Activated CD4-positive, alpha-beta memory T cell treated with anti-CD3 and anti-CD28 coated beads for 36 hours (primary cell): Measurements from ENCODE around the gene POU3F3. TPM values are rescaled to one million over a fixed set of nuclear protein-coding genes. Genes with fewer than 3 reads are reported as not detected.

Experiments
- CTCF ChIA-PET: fragments of 350-600 bp; sonication (Branson Sonifier 250); formaldehyde crosslinking; loops from one replicate; lab custom pipeline; 2021; ENCODE audit warnings: antibody characterized with exemption, inconsistent platforms; lab: Charles Lee
- POLR2A ChIA-PET: fragments of 350-600 bp; sonication (Branson Sonifier 250); formaldehyde crosslinking; loops from one replicate; lab custom pipeline; 2021; ENCODE audit warnings: antibody characterized with exemption; lab: Charles Lee
- DNase-seq: peaks from one replicate; pipeline ENCODE4 v3.0.0-alpha.2; 2020
- H3K27ac Mint-ChIP-seq: one replicate; pipeline ENCODE4 v1.8.0; 2021; ENCODE audit warnings: mixed read lengths
- H3K27me3 Mint-ChIP-seq: one replicate; pipeline ENCODE4 v1.8.0; 2021; ENCODE audit warnings: mixed read lengths
- H3K36me3 Mint-ChIP-seq: one replicate; pipeline ENCODE4 v1.8.0; 2021; ENCODE audit warnings: mixed read lengths
- H3K4me1 Mint-ChIP-seq: one replicate; pipeline ENCODE4 v1.8.0; 2021; ENCODE audit warnings: low read depth, mixed read lengths
- H3K4me3 Mint-ChIP-seq: one replicate; pipeline ENCODE4 v1.8.0; 2021; ENCODE audit warnings: mild to moderate bottlenecking, mixed read lengths
- H3K9me3 Mint-ChIP-seq: one replicate; pipeline ENCODE4 v1.8.0; 2021; ENCODE audit warnings: mixed read lengths
- intact Hi-C: fragments of 100-400 bp; cut with micrococcal nuclease; formaldehyde crosslinking; loops from one replicate; pipeline ENCODE4 v1.15.1; 2023
- total RNA-seq, 2 experiments: library from RNA; stranded (reverse); gene quantifications; one replicate each; pipeline ENCODE4 v1.2.3, GENCODE V29; 2021

POU3F3 gene
- total RNA-seq, 2 experiments from 2014 or later: not detected

- H3K9me3 Mint-ChIP-seq: peaks cover 2% of the 10 kb centered on the region
These were observed 4.4 kb downstream of the POU3F3 start for GRCh38 chr2:104858006-104858978.

DNA sequence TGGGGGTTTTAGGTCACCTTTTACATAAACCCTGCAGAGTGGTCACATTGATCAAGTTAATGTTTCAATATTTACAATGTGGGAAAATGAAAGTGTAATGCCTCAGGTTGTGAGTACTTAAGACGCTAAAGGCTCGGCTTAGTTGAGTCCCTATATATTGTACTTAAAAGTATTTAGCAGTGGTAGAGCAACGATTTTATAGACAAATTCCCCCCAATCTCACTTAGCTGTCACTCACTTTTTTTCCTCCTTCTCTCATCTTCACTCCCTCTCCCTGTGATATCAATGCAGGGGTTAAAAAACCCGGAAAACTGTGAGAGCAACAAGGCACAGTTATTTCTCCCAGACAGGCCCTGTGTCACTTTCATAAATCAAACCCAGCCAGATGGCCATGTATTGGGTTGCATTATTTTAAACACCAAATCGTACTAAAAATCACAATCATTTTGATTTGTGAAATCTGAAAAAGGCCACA lies 5.4 kb downstream of the POU3F3 start:
- Mint-ChIP-seq H3K4me3 (no peak overlapping the region), H3K27me3 (peaks cover 66% of the 10 kb centered on the region), H3K27ac (no peak overlapping the region), H3K9me3 (peaks cover 2% of the 10 kb centered on the region), H3K4me1 (peaks cover 18% of the 10 kb centered on the region), H3K36me3 (peaks cover 7% of the 10 kb centered on the region)
- no peak for DNase-seq
- intact Hi-C loops: no loop called here
- ChIA-PET POLR2A (no interaction called here), CTCF (interaction anchor here (4.9 kb wide), 1 partner anchor 9 kb away, joined by 19 read pairs; no protein-coding TSS in a partner anchor)

More at GRCh38 chr2:104858006-104858978, 4.4 kb downstream of the POU3F3 start:
- Mint-ChIP-seq H3K36me3 (peaks cover 8% of the 10 kb centered on the region), H3K4me1 (peaks cover 26% of the 10 kb centered on the region), H3K27me3 (peaks cover 65% of the 10 kb centered on the region), H3K4me3 (no peak overlapping the region), H3K27ac (no peak overlapping the region)
- intact Hi-C loops: no loop called here
- ChIA-PET CTCF (interaction anchor here (4.9 kb wide), 1 partner anchor 8 kb away, joined by 19 read pairs; no protein-coding TSS in a partner anchor), POLR2A (no interaction called here)
- no peak for DNase-seq

DNA sequence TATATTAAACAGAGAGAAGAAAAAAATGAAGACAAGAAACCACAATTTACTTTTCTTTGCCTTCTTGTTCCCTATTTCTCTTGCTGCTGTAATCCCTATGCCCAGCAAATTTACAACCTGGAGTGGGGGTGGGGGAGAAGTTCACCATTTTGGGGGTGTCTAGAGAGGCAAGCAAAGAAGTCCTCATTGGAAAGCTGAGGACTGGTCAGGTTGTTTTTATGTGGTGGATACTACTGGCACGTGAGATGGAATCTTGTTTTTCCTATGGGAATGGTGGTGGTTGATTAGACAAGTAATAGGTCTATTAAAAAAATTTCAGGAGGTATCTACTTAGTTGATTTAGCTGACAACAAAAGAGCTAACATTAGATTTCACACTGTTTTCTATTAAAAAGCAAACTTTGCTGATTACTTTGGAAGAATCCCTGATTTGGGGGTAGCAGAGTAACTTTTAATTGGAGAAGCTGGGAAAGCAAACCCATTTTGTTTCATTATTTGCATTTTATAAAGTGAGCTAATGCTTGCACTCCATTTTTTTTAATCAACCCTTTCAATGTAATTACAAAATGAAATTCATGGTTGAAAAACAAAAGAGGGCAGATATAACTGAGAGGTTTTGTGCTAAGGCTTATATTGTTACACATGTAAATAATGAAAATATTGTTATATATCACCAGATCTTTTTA lies 6.0 kb downstream of the POU3F3 start:
- ChIA-PET POLR2A (no interaction called here), CTCF (interaction anchor here (0.7 to 4.9 kb wide), 2 partner anchors 10 to 13 kb away, joined by 3 to 19 read pairs; no protein-coding TSS in a partner anchor)
- no peak for DNase-seq
- no peak overlapping the region for H3K4me3 Mint-ChIP-seq
- no peak overlapping the region for H3K27ac Mint-ChIP-seq
- peaks cover 2% of the 10 kb centered on the region for H3K9me3 Mint-ChIP-seq
- H3K36me3 Mint-ChIP-seq: peaks cover 3% of the 10 kb centered on the region
- intact Hi-C loops: no loop called here
- H3K4me1 Mint-ChIP-seq: peaks cover 13% of the 10 kb centered on the region
- H3K27me3 Mint-ChIP-seq: peaks cover 65% of the 10 kb centered on the region

GRCh38 chr2:104860451-104860790 lies 6.5 kb downstream of the POU3F3 start:
- Mint-ChIP-seq H3K36me3 (peaks cover 3% of the 10 kb centered on the region), H3K4me1 (peaks cover 13% of the 10 kb centered on the region), H3K9me3 (peaks cover 2% of the 10 kb centered on the region), H3K4me3 (no peak overlapping the region), H3K27me3 (peaks cover 68% of the 10 kb centered on the region), H3K27ac (no peak overlapping the region)
- ChIA-PET CTCF (interaction anchor here (0.7 to 4.9 kb wide), 2 partner anchors 10 to 14 kb away, joined by 3 to 19 read pairs; no protein-coding TSS in a partner anchor), POLR2A (no interaction called here)
- no peak for DNase-seq
- intact Hi-C loops: no loop called here

GRCh38 chr2:104861351-104862057 lies 7.6 kb downstream of the POU3F3 start:
- H3K27ac Mint-ChIP-seq: no peak overlapping the region
- POLR2A ChIA-PET: no interaction called here
- DNase-seq: no peak
- intact Hi-C loops: no loop called here
- peaks cover 76% of the 10 kb centered on the region for H3K27me3 Mint-ChIP-seq
- H3K4me1 Mint-ChIP-seq: peaks cover 10% of the 10 kb centered on the region
- H3K36me3 Mint-ChIP-seq: peaks cover 3% of the 10 kb centered on the region
- no peak overlapping the region for H3K4me3 Mint-ChIP-seq
- peaks cover 2% of the 10 kb centered on the region for H3K9me3 Mint-ChIP-seq
- CTCF ChIA-PET: interaction anchor here (4.9 kb wide), 1 partner anchor 11 kb away, joined by 19 read pairs; no protein-coding TSS in a partner anchor

GRCh38 chr2:104862058-104862941 lies 8.4 kb downstream of the POU3F3 start:
- Mint-ChIP-seq H3K36me3 (peaks cover 3% of the 10 kb centered on the region), H3K4me3 (peak overlapping the region; percentile 23), H3K9me3 (peaks cover 2% of the 10 kb centered on the region), H3K4me1 (peaks cover 7% of the 10 kb centered on the region), H3K27ac (no peak overlapping the region), H3K27me3 (peaks cover 75% of the 10 kb centered on the region)
- no peak for DNase-seq
- CTCF ChIA-PET: interaction anchor here (4.9 kb wide), 1 partner anchor 12 kb away, joined by 19 read pairs; no protein-coding TSS in a partner anchor
- POLR2A ChIA-PET: no interaction called here
- intact Hi-C loops: no loop called here

- Mint-ChIP-seq H3K27ac (no peak overlapping the region), H3K36me3 (peaks cover 3% of the 10 kb centered on the region), H3K4me1 (peaks cover 4% of the 10 kb centered on the region), H3K27me3 (peaks cover 77% of the 10 kb centered on the region), H3K9me3 (peaks cover 2% of the 10 kb centered on the region), H3K4me3 (no peak overlapping the region)
- CTCF ChIA-PET: interaction anchor here (4.9 kb wide), 1 partner anchor 13 kb away, joined by 19 read pairs; no protein-coding TSS in a partner anchor
- POLR2A ChIA-PET: no interaction called here
- no peak for DNase-seq
- intact Hi-C loops: no loop called here
These were observed 9.2 kb downstream of the POU3F3 start for GRCh38 chr2:104863146-104863467.

DNA sequence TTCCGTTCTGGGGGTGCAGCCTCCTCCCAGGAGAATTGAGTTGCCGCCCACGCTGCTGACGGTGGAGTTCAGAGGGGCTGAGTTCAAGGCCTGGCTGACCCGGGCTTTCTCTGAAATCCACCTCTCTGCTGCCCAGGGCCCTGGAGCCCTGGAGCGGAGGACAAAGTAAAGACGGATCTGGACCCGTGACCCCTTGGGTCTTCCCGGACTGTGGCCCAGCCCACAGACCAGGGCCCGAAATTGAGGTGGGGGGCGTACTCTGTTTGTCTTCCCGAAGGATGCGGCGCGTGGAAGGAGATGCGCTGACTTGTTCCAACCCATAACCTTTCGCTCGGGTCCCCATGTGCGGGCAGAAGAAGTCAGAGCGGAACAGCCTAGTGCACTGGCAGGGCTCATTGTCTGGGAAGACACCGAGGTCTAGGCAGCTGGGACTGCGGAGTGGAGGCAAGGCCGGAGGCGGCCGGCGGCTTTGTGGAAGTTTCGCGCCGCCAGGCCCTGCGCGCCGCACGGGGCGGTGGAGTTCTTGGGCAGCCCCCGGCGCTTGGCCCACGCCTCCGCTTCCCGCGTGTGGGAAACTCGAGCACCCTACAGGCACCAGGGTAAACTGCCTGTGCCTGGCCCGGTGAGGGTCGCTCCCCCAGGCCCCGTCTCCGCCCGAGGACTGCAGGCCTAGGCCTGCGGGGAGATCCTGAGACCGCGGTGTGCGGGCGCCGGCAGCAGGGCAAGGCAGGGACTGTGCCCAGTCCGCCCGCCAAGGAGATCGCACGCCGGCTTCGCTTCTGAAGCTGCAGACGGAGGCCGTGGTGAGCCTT lies 9.8 kb downstream of the POU3F3 start:
- H3K4me3 Mint-ChIP-seq: no peak overlapping the region
- ChIA-PET POLR2A (no interaction called here), CTCF (interaction anchor here (0.6 kb wide), 1 partner anchor 22 kb away, joined by 3 read pairs; no protein-coding TSS in a partner anchor)
- peaks cover 3% of the 10 kb centered on the region for H3K36me3 Mint-ChIP-seq
- H3K9me3 Mint-ChIP-seq: peaks cover 2% of the 10 kb centered on the region
- intact Hi-C loops: no loop called here
- peaks cover 78% of the 10 kb centered on the region for H3K27me3 Mint-ChIP-seq
- DNase-seq: no peak
- H3K4me1 Mint-ChIP-seq: peaks cover 4% of the 10 kb centered on the region
- H3K27ac Mint-ChIP-seq: no peak overlapping the region

GRCh38 chr2:104864280-104865095 lies 10.6 kb downstream of the POU3F3 start:
- peaks cover 2% of the 10 kb centered on the region for H3K9me3 Mint-ChIP-seq
- peaks cover 75% of the 10 kb centered on the region for H3K27me3 Mint-ChIP-seq
- intact Hi-C loops: no loop called here
- no peak overlapping the region for H3K4me3 Mint-ChIP-seq
- H3K4me1 Mint-ChIP-seq: peaks cover 4% of the 10 kb centered on the region
- no peak for DNase-seq
- CTCF ChIA-PET: interaction anchor here (0.6 to 1.1 kb wide), 2 partner anchors 15 to 23 kb away, joined by 3 to 5 read pairs; no protein-coding TSS in a partner anchor
- POLR2A ChIA-PET: no interaction called here
- H3K36me3 Mint-ChIP-seq: peaks cover 3% of the 10 kb centered on the region
- no peak overlapping the region for H3K27ac Mint-ChIP-seq

- DNase-seq: no peak
- POLR2A ChIA-PET: no interaction called here
- Mint-ChIP-seq H3K36me3 (peaks cover 3% of the 10 kb centered on the region), H3K4me1 (peaks cover 4% of the 10 kb centered on the region), H3K27me3 (peaks cover 70% of the 10 kb centered on the region), H3K4me3 (no peak overlapping the region), H3K27ac (no peak overlapping the region), H3K9me3 (no peaks in the 10 kb centered on the region)
- CTCF ChIA-PET: interaction anchor here (1.1 kb wide), 1 partner anchor 16 kb away, joined by 5 read pairs; no protein-coding TSS in a partner anchor
- intact Hi-C loops: no loop called here
These were observed 11.2 kb downstream of the POU3F3 start for GRCh38 chr2:104865096-104865470.
